PC-3 (cell line): ENCODE measurements around the gene TXNDC11. TPM values are rescaled to one million over a fixed set of nuclear protein-coding genes. Genes with fewer than 3 reads are reported as not detected.

Experiments
- ATAC-seq: fragments of 200-7000 bp; cut with Tn5 transposase; 2 replicates; pipeline ENCODE4 v1.9.1; 2020; ENCODE audit warnings: mild to moderate bottlenecking, moderate library complexity
- BruUV-seq: library from RNA; stranded (reverse); fragments of 400-500 nt; replicated peaks from 2 replicates; lab custom pipeline; 2021; lab: Mats Ljungman, UMichigan
- CTCF ChIA-PET: fragments of 300-600 bp; sonication (Branson Sonifier 250); formaldehyde crosslinking; loops from one replicate; lab custom pipeline; 2022; ENCODE audit warnings: antibody characterized with exemption; lab: Charles Lee
- POLR2A ChIA-PET: fragments of 300-600 bp; sonication (Branson Sonifier 250); formaldehyde crosslinking; loops from one replicate; lab custom pipeline; 2022; ENCODE audit warnings: antibody characterized with exemption; ENCODE audit not compliant: unreplicated experiment; lab: Charles Lee
- DNase-seq: peaks from one replicate; pipeline ENCODE4 v3.0.0-alpha.2; 2015
- H2AFZ ChIP-seq: fragments of 300-600 bp; sonication (generic); 2 replicates; pipeline ENCODE4 v1.6.0; 2016; ENCODE audit warnings: antibody characterized with exemption, low read length
- H3F3A ChIP-seq: fragments of 300-600 bp; sonication (generic); one replicate; pipeline ENCODE4 v1.6.0; 2017; ENCODE audit warnings: antibody characterized with exemption, low read length, control low read depth, mild to moderate bottlenecking; ENCODE audit not compliant: unreplicated experiment
- H3K27ac ChIP-seq: fragments of 300-600 bp; sonication (generic); 2 replicates; pipeline ENCODE4 v1.5.1; 2016; ENCODE audit warnings: mild to moderate bottlenecking, low read length
- H3K27me3 ChIP-seq: fragments of 300-600 bp; sonication (generic); 2 replicates; pipeline ENCODE4 v1.6.1; 2016; ENCODE audit warnings: low read length, mixed read lengths
- H3K36me3 ChIP-seq: fragments of 300-600 bp; sonication (generic); 2 replicates; pipeline ENCODE4 v1.6.1; 2016; ENCODE audit warnings: low read depth, mixed run types, low read length, mixed read lengths
- H3K4me1 ChIP-seq: fragments of 300-600 bp; sonication (generic); 2 replicates; pipeline ENCODE4 v1.5.1; 2016; ENCODE audit warnings: low read length; ENCODE audit not compliant: insufficient read depth
- H3K4me2 ChIP-seq: fragments of 300-600 bp; sonication (generic); 2 replicates; pipeline ENCODE4 v1.6.0; 2016; ENCODE audit warnings: low read length
- H3K4me3 ChIP-seq: fragments of 300-600 bp; sonication (generic); 2 replicates; pipeline ENCODE4 v1.5.1; 2016; ENCODE audit warnings: mild to moderate bottlenecking, low read length, mixed read lengths
- H3K79me2 ChIP-seq: fragments of 300-600 bp; sonication (generic); 2 replicates; pipeline ENCODE4 v1.6.1; 2017; ENCODE audit warnings: low read length, mixed read lengths
- H3K9ac ChIP-seq: fragments of 300-600 bp; sonication (generic); 2 replicates; pipeline ENCODE4 v1.6.0; 2016; ENCODE audit warnings: mild to moderate bottlenecking, low read length
- H3K9me2 ChIP-seq: fragments of 300-600 bp; sonication (generic); replicated peaks from 2 replicates; pipeline ENCODE4 v1.6.1; 2016; ENCODE audit warnings: mixed run types, low read length, mixed read lengths
- H3K9me3 ChIP-seq: fragments of 300-600 bp; sonication (generic); 2 replicates; pipeline ENCODE4 v1.6.1; 2016; ENCODE audit warnings: low read length, mixed read lengths
- H4K20me1 ChIP-seq: fragments of 300-600 bp; sonication (generic); 2 replicates; pipeline ENCODE4 v1.6.1; 2016; ENCODE audit warnings: low read length, mixed read lengths
- EZH2 ChIP-seq: fragments of 300-600 bp; sonication (generic); IDR thresholded peaks from one replicate; pipeline ENCODE4 v1.6.1; 2017; ENCODE audit warnings: antibody characterized with exemption, mild to moderate bottlenecking, low read length; ENCODE audit not compliant: unreplicated experiment
- EZH2phosphoT487 ChIP-seq: fragments of 300-600 bp; sonication (generic); IDR thresholded peaks from 2 replicates; pipeline ENCODE4 v1.6.1; 2018; ENCODE audit warnings: mild to moderate bottlenecking, antibody characterized with exemption, low read length, borderline replicate concordance
- intact Hi-C: fragments of 100-400 bp; cut with micrococcal nuclease; formaldehyde crosslinking; loops from 2 replicates; pipeline ENCODE4 v1.9.0; 2023
- total RNA-seq: library from RNA; depleted of rRNA; stranded (reverse); fragments of >200 nt; gene quantifications from 2 replicates; pipeline ENCODE4 v1.2.3, GENCODE V29; 2014
- TF ChIP-seq, protein P1 (sequence below): fragments of 300-600 bp; sonication (generic); conservative IDR thresholded peaks from 2 replicates; pipeline ENCODE4 v1.5.1; 2017; ENCODE audit warnings: antibody characterized with exemption, low read depth, mild to moderate bottlenecking, low read length

The TXNDC11 gene
- total RNA-seq, 1 experiment from 2014 or later = 20.2 TPM

DNA sequence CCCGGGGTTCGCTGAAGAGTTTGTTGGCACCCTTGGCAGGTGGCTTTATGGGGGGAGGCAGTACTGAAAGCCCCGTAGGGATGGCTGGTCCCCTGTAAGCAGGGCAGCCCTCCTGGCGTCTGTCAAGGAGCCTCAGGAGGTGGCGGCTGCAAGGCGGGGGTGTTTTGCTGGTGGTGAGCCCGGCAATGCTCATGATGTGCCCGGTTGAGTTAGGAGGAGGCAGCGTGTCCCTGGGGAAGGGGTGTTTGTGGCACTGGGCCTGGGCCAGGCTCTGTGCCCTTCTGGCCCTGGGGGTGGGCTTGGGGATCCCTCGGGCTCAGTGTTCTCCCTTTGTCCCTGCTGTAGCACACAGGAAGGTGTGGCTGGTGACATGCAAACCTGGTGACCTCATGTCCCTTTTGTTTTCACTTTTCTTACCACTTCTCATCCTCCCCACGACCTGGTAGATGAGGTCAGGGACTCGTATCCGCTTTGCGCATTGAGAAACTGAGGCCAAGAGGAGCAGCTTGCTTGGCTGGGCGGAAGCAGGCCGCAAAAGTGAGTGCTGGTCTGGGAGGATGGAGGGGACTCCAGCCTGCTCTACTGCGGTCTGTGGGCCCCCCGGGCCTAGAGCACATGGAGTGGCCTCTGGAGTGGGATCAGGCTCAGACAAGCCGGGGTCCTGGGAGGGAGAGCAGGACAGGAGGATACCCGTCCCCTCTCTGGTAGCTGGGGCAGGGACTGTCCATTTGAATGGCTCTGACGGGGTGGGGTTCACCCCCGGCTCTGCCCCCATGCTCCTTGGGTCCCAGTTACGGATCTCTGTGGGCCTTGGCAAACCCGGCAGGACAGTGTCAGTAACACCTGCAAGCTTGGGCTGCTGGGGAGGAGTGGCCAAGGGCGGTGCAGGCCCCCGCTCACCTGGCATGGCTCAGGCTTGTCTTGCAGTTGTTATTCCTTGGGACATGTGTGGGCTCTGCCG is 72.2 kb downstream of the TXNDC11 start:
- intact Hi-C loops = no loop called here
- POLR2A ChIA-PET = no interaction called here
- no peak overlapping the region for H3K4me2 ChIP-seq

DNA sequence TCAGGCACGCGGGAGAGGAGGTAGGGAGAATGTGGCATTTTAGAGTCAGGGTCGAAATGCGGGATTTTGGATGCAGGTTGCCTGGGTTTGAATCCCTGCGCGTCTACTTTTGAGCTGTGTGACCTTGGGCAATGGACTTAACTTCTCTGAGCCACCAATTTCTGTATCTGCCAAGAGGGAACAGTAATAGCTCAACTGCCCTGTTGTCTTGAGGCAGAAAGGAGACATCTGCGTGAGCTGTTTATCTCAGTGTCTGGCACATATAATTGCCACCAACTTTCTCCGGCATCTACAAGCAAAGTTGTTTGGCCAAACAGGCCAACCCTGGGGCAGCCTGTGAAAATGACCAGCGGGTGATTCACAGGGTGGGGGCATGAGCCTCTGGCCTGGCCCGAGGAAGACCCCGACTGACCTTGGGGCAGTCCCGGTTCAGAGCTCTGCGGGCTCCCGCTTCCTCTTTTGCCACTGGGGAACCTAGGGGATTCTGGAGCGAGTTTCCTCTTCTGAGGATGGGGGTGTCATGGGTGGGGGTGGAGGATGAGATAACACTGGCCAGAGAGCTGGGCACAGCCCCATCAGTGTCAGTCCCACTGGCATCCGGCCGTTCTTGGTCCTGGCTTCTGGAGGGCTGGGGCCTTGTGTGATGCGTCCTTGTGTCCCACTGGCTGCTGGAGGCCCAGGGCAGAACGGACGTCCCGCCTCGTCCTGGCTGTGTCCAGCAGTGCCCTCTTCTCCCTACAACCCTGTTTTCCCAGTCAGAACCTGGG is 73.1 kb downstream of the TXNDC11 start:
- ChIA-PET CTCF (no interaction called here), POLR2A (no interaction called here)
- Histone ChIP-seq H2AFZ (no peak overlapping the region), H3K9ac (no peak overlapping the region), H3K36me3 (no peaks in the 10 kb centered on the region), H3K27ac (no peak overlapping the region), H4K20me1 (no peaks in the 10 kb centered on the region), H3K4me2 (peak overlapping the region; percentile 77), H3K9me3 (no peaks in the 10 kb centered on the region), H3F3A (no peaks in the 10 kb centered on the region), H3K79me2 (no peaks in the 10 kb centered on the region), H3K4me1 (0 out of 2 replicates have a peak, but pooled peaks cover 4% of the 10 kb centered on the region), H3K27me3 (no peaks in the 10 kb centered on the region), H3K9me2 (no peaks in the 10 kb centered on the region), H3K4me3 (peak overlapping the region; percentile 64)
- DNase-seq (no peak), ATAC-seq (no peak)
- intact Hi-C loops = no loop called here
- TF ChIP-seq, protein P1, sequence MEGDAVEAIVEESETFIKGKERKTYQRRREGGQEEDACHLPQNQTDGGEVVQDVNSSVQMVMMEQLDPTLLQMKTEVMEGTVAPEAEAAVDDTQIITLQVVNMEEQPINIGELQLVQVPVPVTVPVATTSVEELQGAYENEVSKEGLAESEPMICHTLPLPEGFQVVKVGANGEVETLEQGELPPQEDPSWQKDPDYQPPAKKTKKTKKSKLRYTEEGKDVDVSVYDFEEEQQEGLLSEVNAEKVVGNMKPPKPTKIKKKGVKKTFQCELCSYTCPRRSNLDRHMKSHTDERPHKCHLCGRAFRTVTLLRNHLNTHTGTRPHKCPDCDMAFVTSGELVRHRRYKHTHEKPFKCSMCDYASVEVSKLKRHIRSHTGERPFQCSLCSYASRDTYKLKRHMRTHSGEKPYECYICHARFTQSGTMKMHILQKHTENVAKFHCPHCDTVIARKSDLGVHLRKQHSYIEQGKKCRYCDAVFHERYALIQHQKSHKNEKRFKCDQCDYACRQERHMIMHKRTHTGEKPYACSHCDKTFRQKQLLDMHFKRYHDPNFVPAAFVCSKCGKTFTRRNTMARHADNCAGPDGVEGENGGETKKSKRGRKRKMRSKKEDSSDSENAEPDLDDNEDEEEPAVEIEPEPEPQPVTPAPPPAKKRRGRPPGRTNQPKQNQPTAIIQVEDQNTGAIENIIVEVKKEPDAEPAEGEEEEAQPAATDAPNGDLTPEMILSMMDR = no peak
- TF ChIP-seq EZH2phosphoT487 (no peak), EZH2 (no peak)
- TSS peak; percentile 17 for BruUV-seq

More for the DNA sequence above, 72.2 kb downstream of the TXNDC11 start:
- 0 out of 2 replicates have a peak, but pooled peaks cover 4% of the 10 kb centered on the region for H3K4me1 ChIP-seq
- H4K20me1 ChIP-seq = no peaks in the 10 kb centered on the region
- H2AFZ ChIP-seq = no peak overlapping the region
- CTCF ChIA-PET = no interaction called here
- H3K79me2 ChIP-seq = no peaks in the 10 kb centered on the region
- no peak overlapping the region for H3K4me3 ChIP-seq
- no peaks in the 10 kb centered on the region for H3F3A ChIP-seq
- no peak for ATAC-seq
- no peak overlapping the region for H3K9ac ChIP-seq
- no peaks in the 10 kb centered on the region for H3K9me3 ChIP-seq
- H3K27ac ChIP-seq = no peak overlapping the region
- no peak for DNase-seq
- no TSS peak for BruUV-seq
- H3K36me3 ChIP-seq = no peaks in the 10 kb centered on the region
- no peaks in the 10 kb centered on the region for H3K27me3 ChIP-seq
- TF ChIP-seq, protein P1 = no peak
- TF ChIP-seq EZH2phosphoT487 (no peak), EZH2 (no peak)
- H3K9me2 ChIP-seq = no peaks in the 10 kb centered on the region
